NCI-H345 treated with DMSO at 0.1 percent for 48 hours (cell line): ENCODE data around the gene NCOA5.

Experiments used
- DNase-seq: peaks from one replicate; lab custom pipeline; 2025; ENCODE audit not compliant: unreplicated experiment; lab: John Stamatoyannopoulos, UW

Gene NCOA5

GRCh38 chr20:46044896-46045295, 44.9 kb downstream of the NCOA5 start:
- DNase-seq, result no peak

- no peak for DNase-seq
Measured at GRCh38 chr20:46043556-46043955, 46.2 kb downstream of the NCOA5 start.

DNA sequence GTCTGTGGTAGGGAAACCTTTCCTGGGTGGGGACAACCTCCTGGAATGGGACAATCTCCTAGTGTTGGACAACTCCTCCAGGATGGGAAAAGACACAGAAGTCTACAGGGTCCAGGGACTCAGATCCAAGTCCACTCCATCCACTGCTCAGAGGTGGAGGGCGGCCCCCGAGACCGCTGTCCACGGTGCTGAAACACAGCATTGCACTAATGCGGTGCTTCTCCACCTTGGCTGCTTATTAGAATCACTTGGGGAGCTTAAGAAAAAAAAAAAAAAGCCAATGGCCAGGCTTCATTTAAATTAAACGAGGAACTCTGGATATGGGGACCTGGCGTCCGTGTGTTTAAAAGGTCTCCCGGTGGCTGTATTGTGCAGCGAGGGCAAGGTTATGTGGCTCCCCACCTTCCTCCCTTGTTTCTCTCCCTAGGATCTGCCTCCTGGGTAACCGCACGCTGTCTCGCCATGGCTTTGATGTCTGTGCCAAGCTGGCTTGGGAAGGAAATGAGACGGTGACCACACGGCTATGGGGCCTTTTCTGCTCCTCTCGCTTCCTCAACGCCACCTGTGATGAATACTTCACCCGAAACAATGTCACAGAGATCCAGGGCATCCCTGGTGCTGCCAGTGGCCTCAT, 48.7 kb downstream of the NCOA5 start:
- no peak for DNase-seq

GRCh38 chr20:46037036-46037435, 52.7 kb downstream of the NCOA5 start:
- DNase-seq, result no peak

- DNase-seq, result no peak
Measured at GRCh38 chr20:46036370-46036769, 53.4 kb downstream of the NCOA5 start.

GRCh38 chr20:46035713-46036112, 54.0 kb downstream of the NCOA5 start:
- DNase-seq, result peak; percentile 45

DNA sequence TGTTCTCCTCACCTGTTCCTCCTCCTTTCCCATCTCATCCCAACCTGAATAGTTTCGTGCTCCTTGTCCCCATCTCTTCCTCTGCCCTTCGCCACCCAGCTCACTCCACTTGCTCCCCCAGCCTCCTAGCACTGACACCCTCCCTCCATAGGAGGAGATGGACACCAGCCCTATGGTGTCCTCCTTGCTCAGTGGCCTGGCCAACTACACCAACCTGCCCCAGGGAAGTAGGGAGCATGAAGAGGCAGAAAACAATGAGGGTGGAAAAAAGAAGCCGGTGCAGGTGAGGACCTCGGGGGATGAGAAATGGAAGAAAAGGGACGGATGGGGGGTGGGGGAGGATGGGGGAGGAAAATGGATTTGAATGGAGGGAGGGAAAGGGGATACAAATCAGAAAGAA, 54.5 kb downstream of the NCOA5 start:
- DNase-seq, result no peak

- no peak for DNase-seq
Measured at GRCh38 chr20:46034039-46034438, 55.7 kb downstream of the NCOA5 start.

GRCh38 chr20:46031701-46032254, 58.0 kb downstream of the NCOA5 start:
- peak; percentile 72 for DNase-seq

- no peak for DNase-seq
Measured at GRCh38 chr20:46031014-46031569, 58.7 kb downstream of the NCOA5 start.

GRCh38 chr20:46030284-46031013, 59.3 kb downstream of the NCOA5 start:
- DNase-seq, result no peak

DNA sequence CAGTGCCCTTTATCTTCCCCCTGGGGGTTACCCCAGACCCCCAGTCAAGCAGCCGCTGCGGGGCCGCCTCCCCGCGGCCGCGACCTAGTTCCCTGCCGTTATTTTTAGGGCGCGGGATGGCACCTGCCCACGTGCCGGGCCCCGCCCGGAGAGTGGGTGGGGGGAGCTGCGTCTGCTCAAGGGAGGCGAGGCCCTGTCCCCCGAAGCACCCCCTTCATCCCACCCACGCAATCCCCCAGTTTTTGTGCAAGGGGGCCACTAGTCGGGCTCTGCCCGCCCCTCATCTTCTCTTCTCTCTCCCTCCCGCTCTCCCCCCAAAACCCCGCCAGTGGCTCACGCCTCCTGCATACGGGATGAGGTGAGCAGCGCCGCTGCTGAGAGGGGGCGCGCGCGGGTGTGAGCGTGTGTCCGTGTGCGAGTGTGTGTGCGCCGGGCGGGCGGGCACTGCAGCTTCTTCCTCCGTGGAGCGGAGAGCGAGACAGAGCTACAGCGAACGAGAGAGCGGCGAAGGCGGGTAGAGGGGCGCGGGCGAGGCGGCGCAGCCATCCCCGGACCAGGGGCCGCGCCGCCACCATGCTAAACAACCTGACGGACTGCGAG, 60.9 kb downstream of the NCOA5 start, which contains the start of gene SLC12A5:
TSS of gene SLC12A5 (plus strand) at position 444 of the 600 bp plus-strand sequence. CDS start at position 574, 130 bp downstream.
- no peak for DNase-seq

DNA sequence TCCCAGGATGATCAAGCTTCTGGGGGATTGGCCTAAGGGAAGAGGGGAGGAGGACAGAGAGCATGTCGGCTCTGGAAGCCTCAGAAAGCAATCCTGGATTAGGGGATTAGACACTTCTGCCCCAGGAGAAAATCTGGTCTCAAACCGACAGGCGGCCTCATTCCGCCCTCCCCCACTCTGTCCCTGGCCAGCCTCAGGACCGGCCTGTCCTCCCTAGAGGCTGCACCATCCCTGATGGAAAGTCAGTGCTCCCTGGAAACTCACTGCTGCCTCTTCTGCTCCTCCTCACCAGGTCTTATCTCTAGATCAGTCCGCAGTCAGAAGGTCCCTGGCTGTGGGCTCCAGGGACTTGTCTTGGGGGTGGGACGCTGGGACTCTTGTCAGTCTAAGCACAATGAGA, 61.7 kb downstream of the NCOA5 start:
- DNase-seq, result no peak

DNA sequence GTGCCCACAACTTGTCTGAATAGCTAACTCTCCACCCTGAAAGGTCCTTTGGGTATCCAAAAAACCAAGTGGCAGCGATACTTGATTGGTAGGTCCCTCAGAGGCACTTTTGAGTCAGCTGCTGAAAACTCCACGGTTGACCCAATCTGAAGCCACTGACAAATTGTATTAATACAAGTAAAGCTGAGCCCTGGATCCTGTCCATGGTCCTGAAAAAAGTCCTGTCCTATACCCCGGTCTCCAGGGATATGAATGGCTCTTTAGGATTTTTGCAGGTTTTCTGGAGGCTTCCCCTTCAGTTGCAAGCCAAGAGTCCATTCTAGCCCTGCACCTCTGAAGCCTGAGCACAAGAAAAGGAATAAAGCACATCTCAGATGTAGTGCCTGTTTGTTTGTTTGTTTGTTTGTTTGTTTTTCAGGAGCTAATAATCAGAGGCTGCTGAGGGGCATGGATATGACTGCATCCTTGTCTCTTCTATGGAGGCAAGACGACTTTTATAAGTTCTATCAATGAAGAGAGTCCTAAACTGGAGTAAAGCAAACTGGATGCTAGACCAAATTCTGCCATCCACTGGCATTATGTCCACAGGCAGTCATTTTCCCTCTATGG, 62.4 kb downstream of the NCOA5 start:
- DNase-seq, result no peak

GRCh38 chr20:46025376-46025783, 64.4 kb downstream of the NCOA5 start:
- DNase-seq, result no peak

DNA sequence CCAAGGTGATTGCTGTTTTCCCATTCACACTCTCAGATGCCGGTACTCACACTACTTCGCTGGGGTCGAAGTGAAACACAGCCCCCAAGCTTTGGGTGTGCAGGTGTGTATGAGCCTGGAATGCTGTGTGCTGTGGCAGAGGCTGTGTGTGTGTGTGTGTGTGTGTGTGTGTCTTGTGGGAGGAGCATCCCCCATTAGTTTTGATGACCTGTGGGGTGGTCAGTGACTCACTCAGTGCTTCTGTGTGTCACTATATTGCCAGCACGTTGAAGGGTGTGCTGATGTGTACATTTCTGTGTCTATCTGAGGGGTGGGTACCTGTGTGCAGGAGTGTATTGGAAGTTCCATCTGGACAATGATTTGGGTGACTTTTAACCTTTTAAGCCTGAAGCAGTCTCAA, 65.8 kb downstream of the NCOA5 start:
- no peak for DNase-seq

DNA sequence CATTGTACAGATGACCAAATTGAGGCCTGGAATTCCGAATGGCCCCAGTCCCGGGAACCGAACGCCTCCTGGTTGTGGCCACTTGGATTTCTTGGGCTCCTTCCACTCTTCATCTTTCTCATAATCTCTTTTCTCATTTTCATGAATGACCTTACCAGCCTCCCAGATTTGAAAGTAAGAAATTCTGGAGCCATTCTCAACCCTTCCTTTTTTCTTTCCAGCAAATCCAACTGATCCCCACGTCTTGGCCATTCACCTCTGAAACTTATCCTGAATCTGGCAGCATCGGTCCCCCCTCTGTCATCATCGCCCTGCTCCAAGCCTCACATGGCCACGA, 66.6 kb downstream of the NCOA5 start:
- DNase-seq, result no peak

GRCh38 chr20:46022411-46023147, 67.2 kb downstream of the NCOA5 start:
- peak; percentile 73 for DNase-seq

- peak; percentile 90 for DNase-seq
Measured at GRCh38 chr20:46021361-46022359, 68.1 kb downstream of the NCOA5 start.
